ENCODE measurements around the gene CRYZL1.
"Not testable (repeated sequence)": the region's sequence is repeated elsewhere in the genome, so short reads cannot be mapped to it uniquely, and the experiment has no call there.

Gene CRYZL1

GRCh38 chr21:33644383-33645074 is 3.0 kb upstream of the CRYZL1 start:
- no peak for DNase-seq (ENCODE audit: low spot score)
- TF ChIP-seq, protein P1, sequence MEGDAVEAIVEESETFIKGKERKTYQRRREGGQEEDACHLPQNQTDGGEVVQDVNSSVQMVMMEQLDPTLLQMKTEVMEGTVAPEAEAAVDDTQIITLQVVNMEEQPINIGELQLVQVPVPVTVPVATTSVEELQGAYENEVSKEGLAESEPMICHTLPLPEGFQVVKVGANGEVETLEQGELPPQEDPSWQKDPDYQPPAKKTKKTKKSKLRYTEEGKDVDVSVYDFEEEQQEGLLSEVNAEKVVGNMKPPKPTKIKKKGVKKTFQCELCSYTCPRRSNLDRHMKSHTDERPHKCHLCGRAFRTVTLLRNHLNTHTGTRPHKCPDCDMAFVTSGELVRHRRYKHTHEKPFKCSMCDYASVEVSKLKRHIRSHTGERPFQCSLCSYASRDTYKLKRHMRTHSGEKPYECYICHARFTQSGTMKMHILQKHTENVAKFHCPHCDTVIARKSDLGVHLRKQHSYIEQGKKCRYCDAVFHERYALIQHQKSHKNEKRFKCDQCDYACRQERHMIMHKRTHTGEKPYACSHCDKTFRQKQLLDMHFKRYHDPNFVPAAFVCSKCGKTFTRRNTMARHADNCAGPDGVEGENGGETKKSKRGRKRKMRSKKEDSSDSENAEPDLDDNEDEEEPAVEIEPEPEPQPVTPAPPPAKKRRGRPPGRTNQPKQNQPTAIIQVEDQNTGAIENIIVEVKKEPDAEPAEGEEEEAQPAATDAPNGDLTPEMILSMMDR (IDR thresholded peaks at IDR 0.05; ENCODE audit: extremely low read depth, missing control alignments): no peak

- DNase-seq (ENCODE audit: low spot score): no peak
Measured at GRCh38 chr21:33643658-33644311, 2.2 kb upstream of the CRYZL1 start.

GRCh38 chr21:33642896-33643657 is 1.5 kb upstream of the CRYZL1 start:
- DNase-seq (ENCODE audit: low spot score): peak; percentile 40

More at GRCh38 chr21:33643658-33644311, 2.2 kb upstream of the CRYZL1 start:
- TF ChIP-seq, protein P1 (IDR thresholded peaks at IDR 0.05; ENCODE audit: extremely low read depth, missing control alignments): no peak

GRCh38 chr21:33642027-33642895 is 720 bp upstream of the CRYZL1 start, which contains the start of gene ITSN1:
Gene ITSN1, plus strand, starts transcription at chr21:33642501. Its CDS starts 76,328 bp downstream, at chr21:33718829.
- peak; percentile 99 for DNase-seq (ENCODE audit: low spot score)
- TF ChIP-seq, protein P1 (IDR thresholded peaks at IDR 0.05; ENCODE audit: extremely low read depth, missing control alignments): no peak

More at GRCh38 chr21:33642896-33643657, 1.5 kb upstream of the CRYZL1 start:
- TF ChIP-seq, protein P1 (IDR thresholded peaks at IDR 0.05; ENCODE audit: extremely low read depth, missing control alignments): no peak

GRCh38 chr21:33640697-33641351 is 717 bp downstream of the CRYZL1 start:
- DNase-seq (ENCODE audit: low spot score): peak; percentile 8
- TF ChIP-seq, protein P1 (IDR thresholded peaks at IDR 0.05; ENCODE audit: extremely low read depth, missing control alignments): no peak

DNA sequence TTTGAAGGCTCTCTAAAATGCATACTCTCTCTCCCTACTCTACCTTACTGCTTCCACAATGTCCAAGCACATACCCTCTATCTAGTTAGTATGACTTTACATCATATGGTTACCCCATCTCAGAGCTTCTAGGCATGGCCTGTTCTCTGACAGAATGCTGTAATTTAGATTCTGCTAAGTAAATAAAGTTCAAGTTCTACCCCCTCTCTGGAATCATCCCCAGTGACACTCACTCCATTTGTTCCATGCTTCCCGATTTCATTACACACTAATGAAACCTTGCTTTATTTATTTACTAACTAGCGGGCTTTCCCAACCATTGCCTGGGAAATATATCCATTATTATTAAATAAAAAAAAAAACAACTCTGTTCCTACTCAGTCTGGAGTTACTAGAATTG is 7.3 kb downstream of the CRYZL1 start:
- TF ChIP-seq, protein P1 (IDR thresholded peaks at IDR 0.05; ENCODE audit: extremely low read depth, missing control alignments): no peak
- no peak for DNase-seq (ENCODE audit: low spot score)

GRCh38 chr21:33626151-33626550 is 15.4 kb downstream of the CRYZL1 start:
- not testable (repeated sequence) for DNase-seq (ENCODE audit: low spot score)

All from GM20000 (cell line).